ENCODE results near the gene LHFPL6. TPM values are rescaled to one million over a fixed set of nuclear protein-coding genes. Genes with fewer than 3 reads are reported as not detected.

LHFPL6 gene
- total and polyA plus RNA-seq, 10 donors, result 6.9 to 49.0 (median 30.5) TPM

- no peaks in the 10 kb centered on the region for H3K27me3 ChIP-seq (replicated peaks in 1 of 7)
- peaks cover 0 to 16% (median 10%) of the 10 kb centered on the region in 6 donors for H3K4me1 ChIP-seq
- no peak for DNase-seq
- no peaks in the 10 kb centered on the region for H3K9me3 ChIP-seq
- 84 to 94% (median 88%) methylated on average over 3 of the region's 3 CpGs for WGBS, 5 donors
- H3K36me3 ChIP-seq, result no peaks in the 10 kb centered on the region
- H3K4me3 ChIP-seq, result no peak overlapping the region
- TF ChIP-seq, protein P1, sequence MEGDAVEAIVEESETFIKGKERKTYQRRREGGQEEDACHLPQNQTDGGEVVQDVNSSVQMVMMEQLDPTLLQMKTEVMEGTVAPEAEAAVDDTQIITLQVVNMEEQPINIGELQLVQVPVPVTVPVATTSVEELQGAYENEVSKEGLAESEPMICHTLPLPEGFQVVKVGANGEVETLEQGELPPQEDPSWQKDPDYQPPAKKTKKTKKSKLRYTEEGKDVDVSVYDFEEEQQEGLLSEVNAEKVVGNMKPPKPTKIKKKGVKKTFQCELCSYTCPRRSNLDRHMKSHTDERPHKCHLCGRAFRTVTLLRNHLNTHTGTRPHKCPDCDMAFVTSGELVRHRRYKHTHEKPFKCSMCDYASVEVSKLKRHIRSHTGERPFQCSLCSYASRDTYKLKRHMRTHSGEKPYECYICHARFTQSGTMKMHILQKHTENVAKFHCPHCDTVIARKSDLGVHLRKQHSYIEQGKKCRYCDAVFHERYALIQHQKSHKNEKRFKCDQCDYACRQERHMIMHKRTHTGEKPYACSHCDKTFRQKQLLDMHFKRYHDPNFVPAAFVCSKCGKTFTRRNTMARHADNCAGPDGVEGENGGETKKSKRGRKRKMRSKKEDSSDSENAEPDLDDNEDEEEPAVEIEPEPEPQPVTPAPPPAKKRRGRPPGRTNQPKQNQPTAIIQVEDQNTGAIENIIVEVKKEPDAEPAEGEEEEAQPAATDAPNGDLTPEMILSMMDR (IDR thresholded peaks at IDR 0.05 in 8 of 11, conservative IDR thresholded peaks at IDR 0.05 in 3 of 11), result no peak
- TF ChIP-seq POLR2A (IDR thresholded peaks at IDR 0.05) (no peak), POLR2AphosphoS5 (IDR thresholded peaks at IDR 0.05) (no peak)
- intact Hi-C loops (cut with DNase I; ENCODE audit: low total_unique reads), result no loop called here
- H3K27ac ChIP-seq, result no peak overlapping the region
Observed at GRCh38 chr13:39418424-39418823, 184.6 kb downstream of the LHFPL6 start.

- Histone ChIP-seq H3K4me1 (peaks cover 0 to 20% (median 11%) of the 10 kb centered on the region in 6 donors), H3K27me3 (replicated peaks in 1 of 7) (no peaks in the 10 kb centered on the region), H3K9me3 (no peaks in the 10 kb centered on the region), H3K4me3 (no peak overlapping the region), H3K27ac (peak overlapping the region in 5 of 8 donors; percentile 16 to 46 (median 39)), H3K36me3 (no peaks in the 10 kb centered on the region)
- intact Hi-C loops (cut with DNase I; ENCODE audit: low total_unique reads), result no loop called here
- no peak for TF ChIP-seq POLR2A (IDR thresholded peaks at IDR 0.05)
- TF ChIP-seq, protein P1 (IDR thresholded peaks at IDR 0.05 in 8 of 11, conservative IDR thresholded peaks at IDR 0.05 in 3 of 11), result no peak
- no peak for TF ChIP-seq POLR2AphosphoS5 (IDR thresholded peaks at IDR 0.05)
- no peak for DNase-seq
- 68 to 84% (median 81%) methylated on average over 5 of the region's 5 CpGs for WGBS, 5 donors
Observed at GRCh38 chr13:39417643-39418042, 185.3 kb downstream of the LHFPL6 start.

DNA sequence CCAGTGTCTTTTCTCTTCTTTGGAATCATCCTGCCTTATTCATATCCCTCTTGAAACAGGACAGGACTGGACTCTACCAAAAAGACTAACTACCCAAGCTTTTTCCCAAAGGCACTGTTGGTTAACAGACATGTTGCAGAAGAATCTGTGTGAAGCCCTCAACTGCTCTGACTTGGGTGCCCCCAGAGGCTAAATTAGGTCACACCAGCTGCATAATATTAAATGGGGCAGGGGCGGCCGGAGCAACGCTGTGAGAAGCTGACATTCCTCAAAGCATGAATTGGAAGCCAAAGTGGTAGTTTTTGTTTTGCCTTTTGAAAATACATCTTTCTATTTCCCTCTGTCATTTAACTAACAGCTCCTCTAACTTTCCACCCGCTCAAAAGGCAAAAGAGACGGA is 185.9 kb downstream of the LHFPL6 start:
- Histone ChIP-seq H3K9me3 (no peaks in the 10 kb centered on the region), H3K4me3 (no peak overlapping the region), H3K27me3 (replicated peaks in 1 of 7) (no peaks in the 10 kb centered on the region), H3K4me1 (peaks cover under 1 to 24% (median 12%) of the 10 kb centered on the region in 6 donors), H3K27ac (peak overlapping the region in 3 of 8 donors; percentile 16 to 39 (median 32)), H3K36me3 (no peaks in the 10 kb centered on the region)
- WGBS, 5 donors, result 69 to 75% (median 71%) methylated on average over 5 of the region's 5 CpGs
- TF ChIP-seq POLR2AphosphoS5 (IDR thresholded peaks at IDR 0.05) (no peak), POLR2A (IDR thresholded peaks at IDR 0.05) (no peak)
- TF ChIP-seq, protein P1 (IDR thresholded peaks at IDR 0.05 in 8 of 11, conservative IDR thresholded peaks at IDR 0.05 in 3 of 11), result no peak
- intact Hi-C loops (cut with DNase I; ENCODE audit: low total_unique reads), result no loop called here
- DNase-seq, result no peak

- Histone ChIP-seq H3K27me3 (replicated peaks in 1 of 7) (no peaks in the 10 kb centered on the region), H3K4me1 (peaks cover 11 to 43% (median 16%) of the 10 kb centered on the region in 6 donors)
Observed at GRCh38 chr13:39415008-39415802, 187.8 kb downstream of the LHFPL6 start.

More at GRCh38 chr13:39415008-39415802, 187.8 kb downstream of the LHFPL6 start:
- Histone ChIP-seq H3K27ac (peak overlapping the region in 3 of 8 donors; percentile 32 to 56 (median 38)), H3K36me3 (no peaks in the 10 kb centered on the region), H3K4me3 (no peak overlapping the region), H3K9me3 (no peaks in the 10 kb centered on the region)
- TF ChIP-seq, protein P1 (IDR thresholded peaks at IDR 0.05 in 8 of 11, conservative IDR thresholded peaks at IDR 0.05 in 3 of 11), result peak; percentile 13 to 58 (median 35)
- no peak for TF ChIP-seq POLR2AphosphoS5 (IDR thresholded peaks at IDR 0.05)
- TF ChIP-seq POLR2A (IDR thresholded peaks at IDR 0.05), result no peak
- intact Hi-C loops (cut with DNase I; ENCODE audit: low total_unique reads), result no loop called here
- no peak for DNase-seq
- 43 to 64% (median 53%) methylated on average over 8 of the region's 8 CpGs for WGBS, 5 donors
